ENCODE measurements around the gene AP4S1.

Gene AP4S1

GRCh38 chr14:31006703-31007102, 18.7 kb upstream of the AP4S1 start:
- TF ChIP-seq, protein P1, sequence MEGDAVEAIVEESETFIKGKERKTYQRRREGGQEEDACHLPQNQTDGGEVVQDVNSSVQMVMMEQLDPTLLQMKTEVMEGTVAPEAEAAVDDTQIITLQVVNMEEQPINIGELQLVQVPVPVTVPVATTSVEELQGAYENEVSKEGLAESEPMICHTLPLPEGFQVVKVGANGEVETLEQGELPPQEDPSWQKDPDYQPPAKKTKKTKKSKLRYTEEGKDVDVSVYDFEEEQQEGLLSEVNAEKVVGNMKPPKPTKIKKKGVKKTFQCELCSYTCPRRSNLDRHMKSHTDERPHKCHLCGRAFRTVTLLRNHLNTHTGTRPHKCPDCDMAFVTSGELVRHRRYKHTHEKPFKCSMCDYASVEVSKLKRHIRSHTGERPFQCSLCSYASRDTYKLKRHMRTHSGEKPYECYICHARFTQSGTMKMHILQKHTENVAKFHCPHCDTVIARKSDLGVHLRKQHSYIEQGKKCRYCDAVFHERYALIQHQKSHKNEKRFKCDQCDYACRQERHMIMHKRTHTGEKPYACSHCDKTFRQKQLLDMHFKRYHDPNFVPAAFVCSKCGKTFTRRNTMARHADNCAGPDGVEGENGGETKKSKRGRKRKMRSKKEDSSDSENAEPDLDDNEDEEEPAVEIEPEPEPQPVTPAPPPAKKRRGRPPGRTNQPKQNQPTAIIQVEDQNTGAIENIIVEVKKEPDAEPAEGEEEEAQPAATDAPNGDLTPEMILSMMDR (IDR thresholded peaks at IDR 0.05; ENCODE audit: low read length, missing control alignments): no peak
- DNase-seq (ENCODE audit: low read depth): no peak
- no peak overlapping the region for H3K4me3 ChIP-seq (replicated peaks; ENCODE audit: low read depth, low read length)

- H3K4me3 ChIP-seq (replicated peaks; ENCODE audit: low read depth, low read length): no peak overlapping the region
- TF ChIP-seq, protein P1 (IDR thresholded peaks at IDR 0.05; ENCODE audit: low read length, missing control alignments): no peak
- no peak for DNase-seq (ENCODE audit: low read depth)
Observed at GRCh38 chr14:31009836-31010574, 15.4 kb upstream of the AP4S1 start.

DNA sequence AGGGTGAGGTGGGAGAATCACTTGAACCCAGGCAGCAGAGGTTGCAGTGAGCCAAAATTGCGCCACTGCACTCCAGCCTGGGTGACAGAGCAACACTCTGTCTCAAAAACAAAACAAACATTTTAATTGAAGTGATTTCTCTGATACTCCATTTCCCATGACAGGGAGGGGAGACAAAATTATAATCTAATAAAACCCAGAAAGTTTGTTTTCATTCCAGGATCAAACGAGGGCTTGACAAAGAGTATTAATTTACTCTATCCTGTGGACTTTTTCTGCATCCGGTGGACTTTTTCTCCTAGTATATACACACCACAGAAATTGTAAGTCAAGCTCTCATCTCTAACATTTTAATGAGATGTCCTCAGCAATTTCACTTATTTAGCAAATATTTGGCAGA, 14.5 kb upstream of the AP4S1 start:
- H3K4me3 ChIP-seq (replicated peaks; ENCODE audit: low read depth, low read length): no peak overlapping the region
- TF ChIP-seq, protein P1 (IDR thresholded peaks at IDR 0.05; ENCODE audit: low read length, missing control alignments): no peak
- no peak for DNase-seq (ENCODE audit: low read depth)

DNA sequence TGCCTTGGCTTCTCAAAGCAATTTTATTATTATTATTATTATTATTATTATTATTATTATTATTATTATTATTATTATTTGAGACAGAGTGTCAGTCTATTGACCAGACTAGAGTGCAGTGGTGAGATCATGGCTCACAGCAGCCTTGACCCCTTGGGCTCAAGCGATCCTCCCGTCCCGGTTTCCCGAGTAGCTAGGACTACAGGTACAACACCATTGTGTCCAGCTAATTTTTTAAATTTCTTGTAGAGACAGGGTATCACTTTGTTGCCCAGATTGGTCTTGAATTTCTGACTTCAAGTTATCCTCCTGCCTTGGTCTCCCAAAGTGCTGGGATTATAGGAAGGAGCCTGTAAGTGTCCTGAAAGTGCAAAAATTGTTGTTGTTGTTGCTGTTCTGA, 11.6 kb upstream of the AP4S1 start:
- H3K4me3 ChIP-seq (replicated peaks; ENCODE audit: low read depth, low read length): no peak overlapping the region
- no peak for DNase-seq (ENCODE audit: low read depth)
- TF ChIP-seq, protein P1 (IDR thresholded peaks at IDR 0.05; ENCODE audit: low read length, missing control alignments): no peak

DNA sequence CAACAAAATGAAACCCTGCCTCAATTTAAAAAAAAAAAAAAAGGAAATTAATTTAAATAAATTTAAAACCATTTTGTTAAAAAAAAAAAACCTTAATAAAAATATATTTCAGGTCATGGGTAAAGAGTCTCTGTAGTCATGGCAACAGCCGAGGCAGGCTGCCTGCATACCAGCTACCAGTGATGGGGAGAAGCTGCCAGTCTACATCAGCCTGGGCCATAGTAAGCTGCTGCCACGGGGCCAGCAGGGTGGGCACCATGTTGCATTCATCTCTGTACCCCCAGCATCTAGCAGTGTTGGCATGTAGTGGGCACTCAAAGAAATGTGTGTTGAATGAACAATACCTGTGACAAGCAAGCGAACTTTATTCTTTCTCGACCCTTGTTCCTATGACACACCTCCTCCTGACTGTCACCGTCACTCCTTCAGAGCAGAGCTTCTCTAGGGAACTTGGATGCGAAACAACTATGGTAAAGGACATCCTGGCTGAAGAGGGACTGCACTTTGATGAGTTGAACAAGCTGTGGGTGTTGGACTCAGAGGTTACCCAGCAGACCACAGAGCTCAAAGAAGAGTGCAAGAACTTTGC, 7.3 kb upstream of the AP4S1 start:
- no peak for DNase-seq (ENCODE audit: low read depth)
- H3K4me3 ChIP-seq (replicated peaks; ENCODE audit: low read depth, low read length): no peak overlapping the region
- TF ChIP-seq, protein P1 (IDR thresholded peaks at IDR 0.05; ENCODE audit: low read length, missing control alignments): no peak

- peak; percentile 4 for DNase-seq (ENCODE audit: low read depth)
- TF ChIP-seq, protein P1 (IDR thresholded peaks at IDR 0.05; ENCODE audit: low read length, missing control alignments): no peak
- H3K4me3 ChIP-seq (replicated peaks; ENCODE audit: low read depth, low read length): no peak overlapping the region
Observed at GRCh38 chr14:31020834-31021575, 4.4 kb upstream of the AP4S1 start.
